Left forelimb (tissue), 1 donor: ENCODE data around the gene FXYD6.

Source experiments
- DNase-seq: peaks from one replicate; pipeline ENCODE4 v3.0.0-alpha.2; 2018; ENCODE audit warnings: low spot score

Gene FXYD6

GRCh38 chr11:117910941-117911655, 34.6 kb upstream of the FXYD6 start:
- peak; percentile 57 for DNase-seq

DNA sequence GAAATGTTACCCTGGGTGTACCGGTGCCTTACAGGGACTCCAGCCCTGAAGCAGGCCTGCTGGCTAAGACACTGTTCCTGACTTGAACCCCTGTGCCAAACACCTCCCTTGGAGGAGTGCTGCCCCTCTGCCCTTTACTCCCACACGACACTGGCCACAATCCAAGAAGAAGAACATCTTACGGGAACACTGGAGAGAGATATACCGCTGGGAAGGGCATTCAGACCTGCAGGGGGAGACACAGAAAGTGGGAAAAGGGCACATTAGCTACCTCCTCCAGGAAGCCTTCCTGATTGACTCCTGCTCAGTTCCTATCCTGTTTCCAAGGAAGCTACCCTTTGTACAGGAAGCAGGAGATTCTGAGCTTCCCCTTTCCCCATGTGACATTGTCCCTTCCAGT, 34.1 kb upstream of the FXYD6 start:
- DNase-seq, result peak; percentile 23

DNA sequence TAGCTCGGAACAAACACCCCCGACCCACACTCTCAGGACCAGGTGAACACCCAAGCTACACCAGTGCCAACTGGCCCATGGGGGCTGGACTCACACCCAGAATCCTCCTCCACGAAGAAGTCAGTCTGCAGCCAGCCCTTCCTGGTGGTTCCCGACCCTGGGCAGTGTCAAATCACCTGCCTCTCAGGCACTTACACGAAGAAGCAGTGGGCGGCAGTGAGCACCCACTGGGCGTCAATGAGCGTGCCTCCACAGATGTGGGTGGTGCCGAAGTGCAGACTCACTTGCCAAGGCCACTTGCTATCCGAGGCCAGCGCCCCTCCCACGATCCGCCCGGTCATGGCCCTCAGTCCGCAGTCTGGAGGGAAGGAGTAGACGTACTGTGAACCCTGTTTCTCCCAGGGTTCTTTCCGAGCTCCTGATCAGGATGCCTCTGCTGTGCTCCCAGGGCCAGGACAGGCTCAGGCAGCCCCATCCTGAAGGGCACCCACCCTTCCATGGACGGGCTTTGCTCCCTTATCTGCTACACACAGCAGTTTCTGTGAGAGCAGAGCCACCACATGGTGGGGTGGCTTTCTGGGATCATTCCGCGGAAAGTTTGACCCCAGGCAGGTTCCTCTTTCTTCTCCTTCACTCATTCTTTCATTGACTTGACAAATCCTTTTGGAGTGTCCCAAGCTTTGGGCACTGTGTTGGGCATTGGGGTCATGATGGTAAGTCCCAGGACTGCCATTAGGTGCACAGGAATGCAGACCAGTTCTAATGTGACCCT, 33.3 kb upstream of the FXYD6 start:
- peak; percentile 51 for DNase-seq

DNA sequence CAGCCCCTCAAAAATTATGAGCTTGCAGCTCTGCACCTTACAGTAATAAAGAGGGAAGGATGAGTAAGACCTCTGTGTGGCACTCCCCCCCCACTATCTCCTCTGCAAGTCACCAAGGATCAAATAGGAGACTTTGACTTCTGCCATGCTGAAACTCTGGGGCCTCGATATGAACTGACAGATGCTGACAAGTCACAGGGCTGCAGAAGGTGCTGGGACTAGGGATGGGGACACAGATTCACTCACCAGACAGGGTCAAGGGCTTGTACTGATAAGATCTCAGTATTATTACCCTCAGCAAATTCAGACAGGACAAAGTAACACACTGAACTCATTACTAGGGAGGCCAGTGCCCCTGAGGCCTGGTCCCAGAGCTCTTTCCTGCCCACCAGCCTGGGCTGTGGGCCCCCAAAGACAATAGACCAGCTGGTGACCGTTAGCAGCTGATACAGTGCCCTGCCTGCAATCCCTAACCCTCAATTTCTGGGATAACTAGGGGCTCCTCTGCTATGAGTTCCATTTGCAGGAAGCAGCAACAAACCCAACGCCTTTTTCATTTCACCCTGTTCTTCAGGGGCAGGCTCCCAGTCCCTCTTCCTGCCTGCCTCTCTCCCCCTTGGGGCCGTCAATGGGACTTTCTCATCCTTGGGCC, 32.6 kb upstream of the FXYD6 start:
- peak; percentile 30 for DNase-seq

DNA sequence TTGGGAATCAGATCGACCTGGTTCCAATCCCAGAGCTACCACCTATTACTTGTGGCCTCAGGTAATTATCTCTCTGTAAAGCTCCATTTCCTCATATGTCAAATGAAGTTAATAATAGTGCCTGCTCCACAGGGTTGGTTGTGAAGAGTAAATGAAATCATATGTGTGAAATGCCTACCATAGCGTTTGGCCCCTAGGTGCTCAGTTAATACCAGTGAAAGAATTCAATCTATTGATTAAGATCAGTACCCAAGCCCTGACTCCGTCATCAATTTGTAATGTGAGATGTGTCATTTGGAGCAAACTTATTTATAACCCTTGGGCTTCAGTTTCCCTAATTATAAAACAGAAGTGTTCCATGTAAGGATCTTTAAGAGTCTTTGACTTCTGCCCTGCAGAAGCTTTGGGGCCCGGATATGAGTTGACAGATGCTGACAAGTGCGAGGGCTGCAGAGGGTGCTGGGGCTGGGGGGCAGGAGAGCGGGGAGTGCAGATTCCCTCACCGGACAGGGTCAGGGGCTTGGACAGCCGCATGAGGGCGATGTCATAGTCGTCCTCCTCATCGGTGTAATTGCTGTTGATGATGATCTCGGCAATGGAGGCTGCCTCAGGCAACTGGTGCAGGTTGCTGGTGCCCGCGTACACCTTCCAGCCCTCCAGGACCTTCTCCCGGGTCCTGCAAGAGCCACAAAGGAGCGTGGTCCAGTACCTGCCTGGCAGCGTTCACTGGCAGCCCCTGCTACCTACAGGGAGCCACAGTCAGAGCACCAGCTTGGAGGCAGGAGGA, 31.8 kb upstream of the FXYD6 start:
- DNase-seq, result peak; percentile 53

GRCh38 chr11:117907276-117908108, 31.0 kb upstream of the FXYD6 start:
- DNase-seq, result peak; percentile 82

DNA sequence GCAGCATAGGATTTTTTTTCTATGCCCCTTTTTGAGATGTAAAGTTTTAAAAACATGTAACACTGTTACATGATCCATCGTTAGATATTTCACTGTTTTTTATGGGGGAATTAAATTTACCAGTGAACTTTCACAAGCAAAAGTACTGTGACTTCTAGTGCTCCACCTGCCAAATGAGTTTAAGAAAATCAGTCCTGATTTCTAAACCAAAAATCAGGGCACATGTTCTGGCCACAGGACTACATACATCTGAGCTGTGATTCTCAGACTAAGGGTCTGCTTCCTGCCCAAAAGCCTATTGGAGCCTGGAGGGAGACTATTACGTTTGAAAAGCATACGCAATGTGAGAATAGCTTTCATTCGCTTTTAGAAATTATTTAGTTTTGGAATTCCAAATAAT, 30.3 kb upstream of the FXYD6 start:
- DNase-seq, result no peak

GRCh38 chr11:117906126-117906525, 29.7 kb upstream of the FXYD6 start:
- DNase-seq, result no peak

GRCh38 chr11:117905524-117905923, 29.1 kb upstream of the FXYD6 start:
- DNase-seq, result no peak

DNA sequence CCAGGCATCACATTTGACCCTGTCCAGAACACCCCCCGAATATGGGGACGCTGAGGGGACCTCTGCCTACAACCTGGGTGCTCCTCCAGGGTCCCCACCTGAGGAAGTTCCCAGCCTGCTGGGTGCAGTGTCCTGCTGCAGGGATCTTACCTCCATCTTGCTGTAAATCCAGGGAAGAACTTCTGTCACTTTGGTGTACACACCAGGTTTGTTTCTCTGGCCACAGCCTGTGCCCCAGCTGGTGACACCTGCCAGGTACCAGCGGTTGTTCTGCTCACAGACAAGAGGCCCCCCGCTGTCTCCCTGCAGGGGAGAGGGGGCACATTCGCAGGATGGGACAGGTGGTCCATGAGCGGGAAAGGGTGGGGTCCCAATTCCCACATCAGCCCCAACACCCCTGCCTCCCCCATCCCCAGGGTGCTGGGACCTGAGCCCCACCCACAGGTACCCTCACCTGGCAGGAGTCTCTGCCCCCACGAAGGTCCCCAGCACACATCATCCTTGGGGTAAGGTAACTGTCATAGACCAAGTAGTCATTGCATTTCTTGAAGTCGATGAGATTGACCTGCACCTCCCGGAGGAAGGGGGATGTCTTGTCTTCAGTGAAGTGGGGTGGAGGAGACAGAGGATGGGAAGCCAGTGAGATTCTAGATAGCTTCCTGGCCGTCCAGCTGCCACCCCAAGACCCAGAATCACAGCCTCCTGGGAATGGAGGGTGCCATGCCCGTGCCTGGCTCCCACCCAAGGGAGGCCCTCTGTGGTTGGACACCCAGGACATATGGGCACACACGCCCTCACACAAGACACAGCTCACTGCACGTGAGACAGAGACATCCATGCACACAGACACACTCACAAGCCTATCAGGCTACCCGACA, 27.3 kb upstream of the FXYD6 start:
- DNase-seq, result no peak

DNA sequence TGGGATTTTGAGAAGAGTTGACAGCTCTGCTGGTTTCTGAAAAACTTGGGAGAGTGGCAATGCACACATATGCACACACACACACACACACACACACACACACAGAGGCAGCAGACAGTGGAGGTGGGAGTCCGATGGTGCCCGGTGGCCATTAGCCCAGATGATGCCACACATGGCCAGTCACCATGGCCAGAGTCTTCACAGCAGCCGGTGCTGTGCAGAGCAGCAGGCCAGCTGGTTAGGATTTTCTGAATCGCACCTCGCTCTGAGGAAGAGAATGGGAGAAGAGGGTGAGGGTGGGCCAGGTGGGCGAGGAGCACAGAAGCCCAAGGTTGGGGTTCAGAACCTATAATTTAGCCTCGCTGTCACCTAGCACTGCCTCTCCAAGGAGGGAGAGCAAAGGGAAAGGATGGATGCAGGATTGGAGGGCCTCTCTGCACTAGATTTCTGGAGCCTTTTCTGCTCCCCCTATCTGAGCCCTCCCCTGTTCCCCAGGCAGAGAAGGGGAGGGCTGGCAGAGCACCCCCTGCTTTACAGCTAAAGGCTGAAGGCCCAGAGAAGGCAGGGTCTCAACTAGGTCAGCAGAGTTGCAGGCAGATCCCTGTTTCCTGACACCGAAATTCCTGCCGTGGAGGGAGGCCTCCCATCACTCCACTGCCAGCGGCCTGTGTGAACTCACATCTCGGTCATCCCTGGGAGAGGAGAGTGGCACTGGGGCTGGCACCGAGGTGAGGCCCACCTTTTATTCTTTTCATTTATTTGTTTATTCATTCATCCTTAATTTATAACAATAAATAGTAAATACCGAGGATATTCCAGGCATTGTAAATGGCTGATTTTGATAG, 25.8 kb upstream of the FXYD6 start:
- DNase-seq, result peak; percentile 46

DNA sequence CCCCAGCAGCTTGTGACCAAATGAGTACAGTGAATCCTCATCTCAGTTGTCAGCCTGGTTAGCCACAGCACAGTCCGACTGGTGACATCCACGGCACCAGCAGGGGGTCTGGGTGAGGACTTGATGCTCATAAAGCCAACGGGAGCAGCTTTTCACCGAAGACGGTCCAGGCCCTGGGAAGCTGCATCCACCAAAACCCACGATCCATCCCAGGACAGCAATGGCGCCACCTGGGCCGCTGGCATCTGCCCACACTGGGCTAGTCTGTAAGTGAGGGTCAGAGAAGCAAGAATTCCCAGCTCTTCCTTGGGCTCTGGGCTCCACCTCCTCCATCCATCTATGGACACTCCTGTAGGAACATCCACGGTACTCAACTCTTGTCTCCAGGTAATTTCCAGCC, 25.1 kb upstream of the FXYD6 start:
- peak; percentile 23 for DNase-seq

GRCh38 chr11:117900720-117901440, 24.4 kb upstream of the FXYD6 start:
- peak; percentile 23 for DNase-seq

- DNase-seq, result peak; percentile 20
Observed at GRCh38 chr11:117900121-117900648, 23.7 kb upstream of the FXYD6 start.

DNA sequence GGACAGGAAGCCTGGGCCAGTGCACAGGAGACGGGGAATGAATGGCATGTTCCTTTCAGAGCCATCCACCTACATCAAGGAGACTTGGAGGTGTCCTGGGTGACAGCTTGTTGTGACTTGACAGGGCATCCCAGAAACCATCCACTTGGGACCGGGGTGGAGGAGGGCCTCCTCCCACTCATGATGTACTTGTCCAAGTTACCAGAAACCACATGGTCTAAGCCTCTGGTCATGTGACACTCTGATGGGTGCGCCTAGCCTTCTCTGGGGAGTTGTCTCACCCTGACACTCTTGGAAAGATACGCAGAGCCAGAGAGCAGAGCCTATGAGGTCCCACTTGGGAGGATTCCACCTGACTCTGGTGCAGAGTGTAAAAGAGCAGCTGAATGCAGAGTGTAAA, 21.6 kb upstream of the FXYD6 start:
- DNase-seq, result peak; percentile 31

DNA sequence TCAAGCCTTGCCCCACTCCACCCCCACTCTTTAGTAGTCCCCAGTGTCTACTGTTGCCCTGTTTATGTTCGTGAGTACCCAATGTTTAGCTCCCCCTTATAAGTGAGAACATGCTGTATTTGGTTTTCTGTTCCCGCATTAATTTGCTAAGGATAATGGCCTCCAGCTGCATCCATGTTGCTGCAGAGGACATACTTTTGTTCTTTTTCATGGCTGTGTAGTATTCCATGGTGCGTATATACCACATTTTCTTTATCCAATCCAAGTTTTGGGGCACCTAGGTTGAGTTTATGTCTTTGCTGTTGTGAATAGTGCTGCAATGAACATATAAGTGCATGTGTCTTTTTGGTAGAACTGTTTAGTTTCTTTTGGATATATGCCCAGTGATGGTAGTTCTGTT, 16.2 kb upstream of the FXYD6 start:
- peak; percentile 25 for DNase-seq

- no peak for DNase-seq
Observed at GRCh38 chr11:117891362-117891761, 14.9 kb upstream of the FXYD6 start.

- DNase-seq, result peak; percentile 48
Observed at GRCh38 chr11:117888139-117888566, 11.7 kb upstream of the FXYD6 start.
